Upper lobe of left lung (tissue), 4 donors: ENCODE results near the gene IQCH.

Experiments
- CTCF ChIP-seq, 6 experiments: fragments of 450-650 bp in 4 of 6; fragments of 200-600 bp in 2 of 6; sonication (generic) in 2 of 6; IDR thresholded peaks; one replicate each; pipeline ENCODE4 v1.5.1; 2016 to 2019; ENCODE audit warnings: antibody characterized with exemption in 6 of 6
- EP300 ChIP-seq, 4 donors: sonication (generic); formaldehyde crosslinking; IDR thresholded peaks; one replicate each; pipeline ENCODE4 v1.5.1; 2017; ENCODE audit warnings: antibody characterized with exemption in 4 of 4, control low read depth in 2 of 4
- POLR2A ChIP-seq, 4 donors: fragments of 450-650 bp; IDR thresholded peaks; one replicate each; pipeline ENCODE4 v1.5.1; 2016 to 2017; ENCODE audit warnings: antibody characterized with exemption in 4 of 4, mild to moderate bottlenecking in 2 of 4
- POLR2AphosphoS5 ChIP-seq, 2 donors: sonication (generic); formaldehyde crosslinking; IDR thresholded peaks; one replicate each; pipeline ENCODE4 v1.5.1; 2017; ENCODE audit warnings: antibody characterized with exemption in 2 of 2

GRCh38 chr15:67274236-67274635 is 19.6 kb downstream of the IQCH start:
- TF ChIP-seq CTCF (IDR thresholded peaks at IDR 0.05) = no peak
- TF ChIP-seq POLR2A (IDR thresholded peaks at IDR 0.05) = no peak
- TF ChIP-seq EP300 (IDR thresholded peaks at IDR 0.05) = no peak
- TF ChIP-seq POLR2AphosphoS5 (IDR thresholded peaks at IDR 0.05) = no peak
